Skeletal muscle cell (primary cell): Measurements from ENCODE around the gene PLXNA4.

Experiments used
- DNase-seq: peaks from one replicate; pipeline ENCODE4 v3.0.0-alpha.2; 2010; ENCODE audit warnings: low read depth
- H3K4me3 ChIP-seq: 2 replicates; pipeline ENCODE4 v1.5.1; 2011; ENCODE audit warnings: low read depth, mild to moderate bottlenecking, control low read depth, low read length, moderate library complexity

The PLXNA4 gene

DNA sequence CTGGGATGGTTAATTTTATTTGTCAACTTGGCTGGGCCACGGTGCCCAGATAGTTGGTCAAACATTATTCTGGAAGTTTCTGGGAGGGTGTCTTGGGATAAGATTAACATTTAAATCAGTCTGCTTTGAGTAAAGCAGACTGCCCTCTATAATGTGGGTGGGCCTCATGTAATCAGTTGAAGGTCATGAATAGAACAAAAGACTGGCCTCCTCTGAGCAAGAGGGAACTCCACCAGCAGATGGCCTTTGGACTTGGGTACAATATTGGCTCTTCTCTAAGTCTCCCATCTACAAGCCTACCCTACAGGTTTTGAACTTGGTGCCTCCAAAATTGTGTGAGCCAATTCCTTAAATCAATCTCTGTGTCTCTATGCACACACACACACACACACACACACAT is 61.8 kb downstream of the PLXNA4 start:
- H3K4me3 ChIP-seq: no peak overlapping the region
- DNase-seq: no peak

DNA sequence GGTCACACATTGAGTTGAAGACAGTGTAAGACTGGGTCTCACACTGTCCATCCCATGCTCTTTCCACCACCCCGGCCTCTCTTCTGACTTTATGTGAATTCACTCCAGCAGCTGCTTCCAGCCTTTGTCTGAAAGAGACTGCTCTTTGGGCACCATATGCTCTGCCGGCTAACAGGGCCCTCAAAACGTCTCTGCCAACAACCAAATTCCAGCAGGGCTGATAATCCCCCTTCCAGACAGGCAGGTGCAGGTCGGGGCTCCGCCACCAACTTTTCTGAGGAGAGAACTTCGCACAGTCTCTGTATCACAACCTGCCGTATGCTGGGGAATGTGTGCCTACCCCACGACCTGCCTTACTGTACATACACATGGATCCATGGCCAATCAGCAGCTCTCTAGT is 64.3 kb downstream of the PLXNA4 start:
- no peak for DNase-seq
- H3K4me3 ChIP-seq: no peak overlapping the region

DNA sequence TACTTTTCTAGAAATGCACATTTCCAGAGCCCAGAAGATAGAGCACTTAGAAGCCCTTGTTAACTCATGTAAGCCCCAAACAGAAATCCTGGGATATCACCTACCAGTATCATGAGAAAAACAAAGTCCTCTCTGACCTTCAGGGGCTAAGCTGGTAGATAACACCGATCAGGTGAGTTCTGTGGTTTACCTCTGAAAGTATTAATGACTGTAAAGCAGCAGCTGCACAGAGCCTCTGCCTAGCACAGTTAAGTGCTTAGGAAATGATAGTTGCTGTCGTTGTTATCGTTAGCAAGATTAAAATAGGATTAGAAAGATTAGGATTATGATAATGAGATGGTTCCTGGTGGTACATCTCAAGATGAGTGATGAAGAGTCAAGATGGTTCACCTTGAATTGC is 64.9 kb downstream of the PLXNA4 start:
- no peak for DNase-seq
- no peak overlapping the region for H3K4me3 ChIP-seq

DNA sequence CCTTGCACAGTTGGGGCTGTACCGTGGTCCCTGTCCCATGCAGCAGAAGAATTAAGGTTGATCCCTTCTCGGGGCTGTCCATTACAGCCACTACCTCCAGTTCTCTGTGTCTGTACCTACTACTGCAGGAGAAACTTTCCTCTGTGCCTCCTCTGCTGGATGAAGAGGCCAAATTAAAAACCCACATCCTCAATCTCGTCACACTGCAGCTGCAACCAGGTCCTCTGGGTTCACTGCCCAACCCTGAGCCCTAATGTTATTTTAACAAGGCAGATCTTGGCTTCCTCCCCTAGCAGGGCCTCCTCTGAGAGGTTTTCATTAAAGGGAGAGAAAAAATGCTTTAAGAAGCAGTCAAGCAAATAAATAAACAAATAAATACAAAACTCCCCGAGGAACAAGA is 66.6 kb downstream of the PLXNA4 start:
- DNase-seq: no peak
- H3K4me3 ChIP-seq: no peak overlapping the region

DNA sequence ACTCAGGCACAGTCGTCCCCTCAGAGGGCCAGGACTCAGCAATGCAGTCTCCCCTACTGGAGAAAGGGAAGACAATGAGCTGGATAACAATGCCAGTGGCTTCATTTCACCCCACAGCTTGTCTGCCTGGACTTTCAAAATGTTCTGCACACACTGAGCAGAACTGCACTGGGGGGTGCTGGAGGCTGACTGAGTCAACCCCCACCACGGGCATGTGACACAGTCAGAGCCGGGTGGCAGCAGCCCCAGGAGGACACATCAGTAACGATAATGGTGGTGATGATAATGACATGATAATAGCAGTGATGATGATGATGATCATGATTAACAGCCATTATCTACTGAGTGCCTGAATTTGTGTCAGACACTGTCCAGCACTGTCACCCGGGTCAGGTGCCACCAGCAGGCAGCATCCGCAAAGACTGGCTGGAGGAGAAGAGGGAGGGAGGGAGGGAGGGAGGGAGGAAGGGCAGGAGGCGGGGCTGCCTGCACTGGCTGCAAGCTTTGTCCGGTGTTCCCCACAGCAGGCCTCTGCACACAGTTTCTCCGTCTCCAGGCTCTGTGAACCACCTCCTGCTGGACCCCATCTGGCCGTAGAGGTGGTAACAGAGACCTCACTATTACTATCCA is 67.4 kb downstream of the PLXNA4 start:
- H3K4me3 ChIP-seq: no peak overlapping the region
- DNase-seq: no peak

DNA sequence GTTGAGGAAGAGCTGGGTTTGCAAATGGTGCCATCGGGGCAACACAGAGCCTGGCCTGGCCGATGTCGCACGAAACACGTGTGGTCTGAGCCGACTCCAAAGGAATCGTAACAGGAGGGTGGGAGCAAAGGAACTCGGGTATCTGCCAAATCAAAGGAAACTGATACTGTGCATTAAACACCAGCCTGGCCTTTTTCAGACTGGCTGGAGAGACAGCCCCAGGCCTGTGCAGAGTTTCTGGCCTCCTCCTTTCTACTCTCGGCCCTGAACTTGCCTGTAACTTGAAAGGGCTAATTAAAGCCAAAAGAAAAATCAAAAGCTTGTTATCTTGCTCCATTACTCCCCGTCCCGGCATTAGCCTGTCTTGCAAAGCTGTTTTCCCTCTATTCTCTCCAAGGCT is 71.4 kb downstream of the PLXNA4 start:
- H3K4me3 ChIP-seq: no peak overlapping the region
- DNase-seq: no peak

DNA sequence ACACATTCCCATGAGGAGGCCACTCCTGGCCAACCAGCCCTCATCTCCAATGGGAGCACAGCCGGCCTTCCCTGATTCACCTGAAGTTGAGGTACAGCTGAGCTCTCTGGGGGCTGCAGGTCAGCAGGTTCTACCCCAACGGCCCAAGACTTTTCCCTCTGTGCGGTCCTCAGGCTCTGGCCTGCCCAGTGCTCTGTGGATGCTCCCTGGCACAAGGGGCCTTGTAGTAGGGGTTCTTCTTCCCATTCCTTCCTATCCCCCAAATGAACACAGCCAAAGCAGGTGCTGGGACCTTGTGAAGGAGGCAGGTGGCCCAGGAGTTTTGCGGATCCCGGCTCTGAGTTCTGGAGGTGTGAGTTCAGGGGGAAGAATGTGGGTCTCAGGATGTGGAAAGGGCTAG is 72.2 kb downstream of the PLXNA4 start:
- no peak overlapping the region for H3K4me3 ChIP-seq

DNA sequence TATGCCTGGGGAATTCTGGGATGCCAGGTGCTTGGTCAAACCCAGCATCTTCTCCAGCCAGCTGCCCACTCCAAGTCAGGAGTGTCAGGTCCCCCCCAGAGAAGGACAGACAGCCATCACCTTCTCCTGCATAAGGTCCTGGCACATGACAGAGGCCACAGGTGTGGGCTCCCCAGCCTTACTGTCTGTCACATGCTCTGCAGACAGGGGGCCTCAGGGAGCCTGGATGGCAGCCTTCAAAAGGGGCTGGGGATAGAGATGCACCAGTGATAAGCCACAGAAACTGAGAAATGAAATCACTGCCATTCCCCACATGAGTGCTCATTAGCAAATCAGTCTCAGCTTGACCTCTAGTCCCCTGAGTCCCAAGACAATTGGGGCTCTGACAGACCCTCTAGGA is 72.9 kb downstream of the PLXNA4 start:
- H3K4me3 ChIP-seq: no peak overlapping the region
- no peak for DNase-seq

More for the DNA sequence above, 72.2 kb downstream of the PLXNA4 start:
- DNase-seq: no peak

DNA sequence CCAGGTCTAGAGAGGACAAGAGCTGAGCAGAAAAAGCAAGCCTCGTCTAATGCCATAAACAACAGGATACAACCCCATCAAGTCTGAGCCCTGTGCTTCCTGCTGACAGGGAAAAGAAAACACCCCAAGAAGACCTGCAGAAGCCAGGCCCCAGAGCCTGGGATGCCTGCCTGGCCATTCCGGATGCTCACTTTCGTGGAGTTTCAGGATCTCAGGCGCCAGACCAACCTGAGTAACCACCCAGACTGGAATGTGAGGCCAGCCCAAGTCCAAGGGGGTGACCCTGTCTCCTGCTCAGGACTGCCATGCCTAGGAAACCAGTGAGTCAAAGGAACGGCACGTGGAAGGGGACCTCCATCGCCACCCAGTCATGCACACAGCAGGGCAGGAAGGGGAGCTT is 74.3 kb downstream of the PLXNA4 start:
- no peak for DNase-seq
- no peak overlapping the region for H3K4me3 ChIP-seq

DNA sequence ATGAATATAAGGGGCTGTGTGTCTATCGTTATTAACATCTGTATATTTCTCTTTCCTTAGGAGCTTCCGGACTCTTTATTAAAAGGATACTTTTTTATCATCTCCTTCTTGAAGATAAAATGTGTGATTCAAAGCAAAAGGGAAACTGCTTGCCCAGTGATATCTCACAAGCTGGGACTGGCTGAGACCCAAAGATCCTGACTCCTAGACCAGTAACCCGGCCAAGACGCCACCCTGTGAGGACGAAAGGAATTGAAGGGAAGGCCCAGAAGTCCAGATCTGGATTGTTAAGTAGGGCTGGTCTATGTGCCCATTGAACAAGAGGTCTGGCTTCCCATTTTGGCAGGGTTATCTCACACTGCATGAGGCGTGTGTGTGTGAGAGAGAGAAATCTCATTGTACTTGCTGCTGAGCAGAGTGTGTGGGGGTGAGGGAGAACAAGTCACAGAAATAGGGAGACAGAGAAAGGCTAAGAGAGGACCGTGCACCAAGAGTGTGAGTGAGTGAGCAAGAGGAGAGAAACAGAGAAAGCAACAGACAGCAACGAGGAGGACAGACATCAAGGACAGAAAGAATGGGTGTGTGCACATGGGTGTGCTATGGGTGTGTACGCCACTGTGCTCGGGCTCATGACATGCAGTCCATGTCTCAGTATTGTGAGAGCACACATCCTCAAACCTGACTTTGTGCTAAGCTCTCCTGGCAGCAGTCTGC is 75.4 kb downstream of the PLXNA4 start:
- no peak overlapping the region for H3K4me3 ChIP-seq
- no peak for DNase-seq

DNA sequence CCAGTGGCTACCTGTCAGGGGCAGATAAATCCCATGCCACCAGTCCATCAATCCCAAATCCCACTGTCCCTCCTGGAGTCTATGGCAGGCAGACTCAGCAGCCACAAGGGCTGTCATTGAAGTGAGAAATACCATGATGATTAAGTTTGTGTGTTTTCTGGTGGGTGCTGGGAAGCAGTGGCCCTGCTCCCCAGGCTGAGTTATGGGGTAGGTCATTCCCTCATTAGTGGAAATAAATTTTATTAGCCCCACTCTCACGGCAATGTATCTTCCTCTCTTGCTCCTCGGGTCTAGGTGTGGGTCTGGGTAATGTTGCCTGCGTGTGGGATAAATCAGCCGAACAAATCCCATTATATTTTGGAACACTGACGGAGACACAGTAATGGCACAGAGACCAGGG is 76.8 kb downstream of the PLXNA4 start:
- H3K4me3 ChIP-seq: no peak overlapping the region
- no peak for DNase-seq

DNA sequence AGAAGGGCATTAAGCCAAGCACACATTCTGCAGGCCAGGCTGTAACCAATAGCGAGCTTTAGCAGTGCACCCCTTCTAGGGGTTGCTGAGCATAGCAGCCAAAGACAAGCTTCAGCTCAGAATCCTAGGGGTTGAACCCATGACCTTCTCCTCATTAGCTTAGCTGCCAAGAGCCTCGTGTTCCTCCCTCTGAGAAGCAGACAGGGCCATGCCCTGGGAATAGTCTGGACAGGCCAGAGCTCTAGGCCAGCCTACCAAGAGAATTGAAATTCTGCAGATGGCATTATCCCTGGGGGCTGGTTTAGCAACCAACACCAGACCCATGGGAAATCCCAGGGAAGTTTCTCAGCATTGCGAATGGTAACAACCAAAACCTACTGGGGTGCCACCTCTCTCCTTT is 77.2 kb downstream of the PLXNA4 start:
- H3K4me3 ChIP-seq: no peak overlapping the region
- DNase-seq: no peak

DNA sequence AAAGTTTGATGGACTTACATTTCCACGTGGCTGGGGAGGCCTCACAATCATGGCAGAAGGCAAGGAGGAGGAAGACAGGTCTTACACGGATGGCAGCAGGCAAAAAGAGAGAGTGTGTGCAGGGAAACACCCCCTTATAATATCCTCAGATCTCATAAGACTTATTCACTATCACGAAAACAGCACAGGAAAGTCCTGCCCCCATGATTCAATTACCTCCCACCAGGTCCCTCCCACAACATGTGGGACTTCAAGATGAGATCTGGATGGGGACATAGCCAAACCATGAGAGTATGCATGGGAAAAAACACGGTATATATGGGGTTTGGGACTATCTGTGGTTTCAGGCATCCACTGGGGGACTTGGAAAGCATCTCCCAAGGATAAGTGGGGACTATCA is 78.0 kb downstream of the PLXNA4 start:
- H3K4me3 ChIP-seq: no peak overlapping the region
- no peak for DNase-seq

DNA sequence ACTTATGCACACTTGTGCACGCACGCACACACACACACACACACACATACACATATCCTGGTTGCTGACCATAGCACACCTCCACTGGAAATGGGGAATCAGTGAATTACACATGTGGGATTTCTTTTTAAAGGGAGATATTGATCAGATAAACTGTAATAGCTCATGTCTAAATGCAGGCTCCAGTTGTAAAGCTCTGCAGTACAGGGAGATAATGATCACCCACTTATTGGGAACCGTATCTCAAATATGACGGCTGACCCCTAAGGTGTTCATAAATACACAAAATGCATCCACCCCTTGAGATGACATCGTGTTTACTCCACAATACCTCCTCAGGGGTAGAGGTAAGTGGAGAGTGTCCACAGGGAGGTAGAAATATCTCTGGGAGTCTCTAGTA is 79.2 kb downstream of the PLXNA4 start:
- H3K4me3 ChIP-seq: no peak overlapping the region
- DNase-seq: no peak

DNA sequence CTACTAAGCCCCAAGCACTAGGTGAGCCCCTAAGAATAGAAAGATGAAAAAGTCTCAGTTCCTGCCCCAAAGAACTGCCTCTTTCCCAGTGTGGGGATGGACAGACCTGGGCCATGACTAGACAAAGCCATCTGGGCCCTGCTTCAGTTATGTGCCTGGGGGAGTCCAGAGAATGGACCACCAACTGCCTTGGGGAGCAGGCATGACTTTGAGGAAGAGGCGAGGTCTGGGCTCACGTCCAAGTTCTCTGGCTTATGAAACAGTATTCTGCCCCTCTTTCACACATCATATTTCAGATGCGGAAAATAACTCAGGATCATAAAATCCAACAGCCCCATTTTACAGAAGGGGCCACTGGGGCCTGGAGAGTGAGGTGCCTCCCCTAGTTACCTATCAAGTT is 80.3 kb downstream of the PLXNA4 start:
- DNase-seq: no peak
- no peak overlapping the region for H3K4me3 ChIP-seq

DNA sequence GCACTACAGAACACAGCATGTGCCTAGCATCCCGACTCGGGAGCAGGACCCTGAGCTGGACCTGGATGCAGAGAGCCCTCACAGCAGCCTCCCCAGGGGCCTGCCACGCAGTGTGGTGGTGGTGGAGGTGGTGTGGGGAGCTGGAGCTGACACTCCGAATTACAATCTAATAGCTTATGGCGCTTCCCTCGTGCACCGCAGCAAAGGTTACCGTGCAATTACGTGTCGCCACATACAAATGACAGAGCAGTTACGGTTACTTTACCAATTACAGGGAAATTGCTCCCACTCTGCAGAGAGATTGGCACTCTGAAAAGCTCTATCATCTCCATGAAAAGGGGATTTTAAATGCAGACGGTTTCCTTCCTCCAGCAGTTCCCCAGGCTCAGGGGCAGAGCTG is 81.8 kb downstream of the PLXNA4 start:
- DNase-seq: no peak
- no peak overlapping the region for H3K4me3 ChIP-seq

DNA sequence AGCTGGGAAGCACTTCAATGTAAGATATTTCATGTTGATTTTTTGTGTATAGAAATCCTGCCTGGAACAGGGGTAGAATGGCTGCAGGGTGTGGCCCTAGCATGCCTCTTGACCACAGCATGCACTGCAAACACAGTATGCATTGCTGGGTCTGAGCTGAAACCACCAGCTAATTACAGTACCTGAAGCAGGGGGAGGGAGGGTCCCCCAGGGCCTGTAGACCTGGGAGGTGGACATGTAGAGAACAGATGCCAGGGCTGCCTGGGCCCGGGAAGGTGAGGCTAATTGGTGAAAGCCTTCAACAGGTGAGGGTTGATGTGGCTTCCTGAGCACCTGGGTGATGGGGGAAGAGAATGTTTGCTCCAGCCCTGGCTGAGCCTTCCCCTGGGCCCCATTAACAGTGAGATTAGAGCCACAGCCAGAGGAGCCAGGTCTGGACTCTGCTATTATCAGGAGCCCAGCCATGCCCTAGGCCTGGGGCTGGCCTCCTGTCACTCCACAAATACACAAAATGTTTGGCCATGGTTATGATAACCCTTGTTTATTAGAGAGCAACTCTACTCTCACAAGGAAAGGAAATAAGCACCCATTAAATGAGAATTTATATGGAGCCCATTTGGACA is 83.3 kb downstream of the PLXNA4 start:
- no peak for DNase-seq
- H3K4me3 ChIP-seq: no peak overlapping the region

DNA sequence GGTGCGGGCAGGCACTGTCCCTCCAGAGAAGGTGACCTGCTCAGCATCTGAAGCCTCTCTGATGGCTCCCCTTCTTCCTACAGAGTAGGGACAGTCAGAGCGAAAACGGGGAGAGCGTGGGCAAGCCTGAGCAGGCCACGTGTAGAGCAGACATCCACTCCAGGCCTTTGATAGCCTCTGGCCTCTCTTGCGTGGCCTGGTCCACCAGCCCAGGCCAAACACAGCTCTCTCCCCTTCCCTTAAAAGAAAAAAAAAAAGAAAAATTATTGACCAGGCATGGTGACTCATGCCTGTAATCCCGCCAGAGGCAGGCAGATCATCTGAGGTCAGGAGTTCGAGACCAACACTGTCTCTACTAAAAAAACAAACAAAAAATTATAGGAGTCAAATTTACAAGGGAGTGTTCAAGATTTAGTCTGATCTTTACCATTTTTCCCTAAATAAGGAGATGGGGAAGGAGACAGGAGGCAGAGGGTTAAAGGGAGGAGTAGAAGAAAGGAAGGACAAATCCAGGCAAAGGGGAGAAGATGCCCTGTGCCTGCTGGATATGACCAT is 84.8 kb downstream of the PLXNA4 start:
- H3K4me3 ChIP-seq: no peak overlapping the region
- no peak for DNase-seq

DNA sequence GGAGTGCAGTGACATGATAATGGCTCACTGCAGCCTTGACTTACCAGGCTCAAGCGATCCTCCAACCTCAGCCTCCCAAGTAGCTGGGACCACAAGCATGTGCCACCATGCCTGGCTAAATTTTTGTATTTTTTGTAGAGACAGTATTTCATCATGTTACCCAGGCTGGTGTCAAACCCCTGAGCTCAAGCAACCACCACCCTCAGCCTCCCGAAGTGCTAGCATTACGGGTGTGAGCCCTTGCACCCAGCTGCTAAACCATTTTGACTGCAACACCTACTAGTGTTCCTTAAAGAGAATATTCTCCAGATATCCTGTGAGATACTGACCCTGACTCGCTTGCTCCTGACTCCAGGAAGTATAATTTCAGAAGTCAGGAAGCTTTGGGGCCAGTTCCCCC is 85.8 kb downstream of the PLXNA4 start:
- DNase-seq: no peak
- H3K4me3 ChIP-seq: no peak overlapping the region

DNA sequence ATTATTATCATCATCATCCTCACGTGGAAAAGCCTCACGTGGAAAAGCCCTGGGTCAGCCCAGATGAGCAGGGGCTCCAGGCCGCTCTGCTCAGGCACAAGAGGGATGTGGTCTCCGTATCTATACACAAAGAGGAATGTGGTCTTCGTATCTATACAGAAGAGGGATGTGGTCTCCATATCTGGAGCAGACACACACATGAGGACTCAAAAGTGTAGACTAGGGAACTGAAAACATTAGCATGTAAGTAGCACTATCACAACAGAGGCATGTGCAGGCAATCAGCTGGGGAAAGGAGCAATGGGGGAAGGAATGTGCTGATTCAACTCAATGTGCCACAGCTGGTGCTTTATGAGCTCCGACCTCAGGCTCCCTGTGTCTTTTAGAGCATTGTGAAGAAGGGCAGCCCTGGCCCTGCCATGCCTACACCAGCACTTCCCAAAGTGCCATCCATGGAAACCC is 86.5 kb downstream of the PLXNA4 start:
- H3K4me3 ChIP-seq: no peak overlapping the region
- no peak for DNase-seq
